Aorta (tissue), 5 donors: Measurements from ENCODE around the gene CEP72. TPM values are rescaled to one million over a fixed set of nuclear protein-coding genes. Genes with fewer than 3 reads are reported as not detected.
A peak's percentile ranks its signal among the peaks of the same experiment; 100 is the strongest.

Source experiments
- ATAC-seq: fragments of 200-7000 bp; cut with Tn5 transposase; one replicate; pipeline ENCODE4 v1.9.1; 2022; ENCODE audit warnings: moderate library complexity; ENCODE audit not compliant: low FRiP score
- DNase-seq, 2 donors: peaks; one replicate each; pipeline ENCODE4 v3.0.0-alpha.2; 2020
- H3K27ac ChIP-seq, 2 donors: one replicate each; pipeline ENCODE4 v1.5.1; 2013; ENCODE audit warnings: low read length in 2 of 2, mild to moderate bottlenecking in 2 of 2, moderate library complexity in 2 of 2, control low read depth in 1 of 2, inconsistent platforms in 1 of 2, low read depth in 1 of 2
- H3K27me3 ChIP-seq, 2 donors: one replicate each; pipeline ENCODE4 v1.6.1; 2013; ENCODE audit warnings: control low read depth in 1 of 2, low read length in 1 of 2, mild to moderate bottlenecking in 1 of 2, moderate library complexity in 1 of 2; ENCODE audit not compliant: insufficient read depth in 2 of 2, control insufficient read depth in 1 of 2
- H3K36me3 ChIP-seq, 2 donors: one replicate each; pipeline ENCODE4 v1.6.1; 2013; ENCODE audit warnings: control low read depth in 1 of 2, low read length in 1 of 2, mild to moderate bottlenecking in 1 of 2; ENCODE audit not compliant: insufficient read depth in 2 of 2, control insufficient read depth in 1 of 2
- H3K4me1 ChIP-seq, 2 donors: one replicate each; pipeline ENCODE4 v1.6.1; 2013; ENCODE audit warnings: low read length in 2 of 2, control low read depth in 1 of 2, mild to moderate bottlenecking in 1 of 2, moderate library complexity in 1 of 2; ENCODE audit not compliant: insufficient read depth in 2 of 2, control insufficient read depth in 1 of 2
- H3K4me3 ChIP-seq, 2 donors: one replicate each; pipeline ENCODE4 v1.5.1; 2013; ENCODE audit warnings: low read length in 2 of 2, control low read depth in 1 of 2, mild to moderate bottlenecking in 1 of 2
- H3K9me3 ChIP-seq: one replicate; pipeline ENCODE4 v1.6.1; 2013; ENCODE audit warnings: mild to moderate bottlenecking, low read length; ENCODE audit not compliant: control insufficient read depth
- WGBS, 2 donors: extraction: QIAGEN DNeasy Blood & Tissue Kit; methylation state at CpG; one replicate each; pipeline ENCODE4 v1.1.7; 2013; 5-methylcytosine and 5-hydroxymethylcytosine counted together
- intact Hi-C, 2 donors: fragments of 100-400 bp; cut with DNase I; formaldehyde crosslinking; loops; one replicate each; pipeline versions ENCODE4 v1.14.2 to v1.15.0; 2022
- polyA plus RNA-seq, 2 donors: library from polyadenylated mRNA; stranded (reverse); fragments of 200-250 nt; gene quantifications; one replicate each; pipeline ENCODE4 v1.2.3, GENCODE V29; 2013
- total RNA-seq, 2 donors: library from RNA; stranded (reverse); fragmentation: NEBNext Ultra II Directional; extraction: Animal tissue kit (Norgen Biotek cat#: 25700); gene quantifications; one replicate each; pipeline ENCODE4 v1.2.1, GENCODE V29; 2021
- donor health status: healthy with polysubstance abuse.
- donor health status: Bipolar disorder and iron deficiency.
- donor health status: DM: no; HTN: no; CAD: no.
- donor health status: DM: no; HTN: no; CAD: no.
- donor health status: DM: yes; HTN: yes; CAD: no.

The CEP72 gene
- total and polyA plus RNA-seq, 4 donors = 0.82 to 6.5 (median 2.2) TPM; not detected in 1

GRCh38 chr5:612498-613424 is 621 bp downstream of the CEP72 start:
- peak; percentile 21 for ATAC-seq
- intact Hi-C loops = loop anchor here in 1 of 2 donors (5.0 to 10.0 kb wide), 3 partner anchors 138 to 280 kb away; partner anchors contain the start of genes BRD9, EXOC3 and TRIP13

GRCh38 chr5:616484-617039 is 4.4 kb downstream of the CEP72 start:
- Histone ChIP-seq H3K4me3 (no peak overlapping the region), H3K4me1 (no peaks in the 10 kb centered on the region), H3K27ac (no peak overlapping the region), H3K36me3 (no peaks in the 10 kb centered on the region), H3K9me3 (no peaks in the 10 kb centered on the region), H3K27me3 (no peaks in the 10 kb centered on the region)
- ATAC-seq (no peak), DNase-seq (peak in 1 of 2 donors; percentile 43)
- WGBS, 2 donors = 81 to 82% methylated on average over 13 of the region's 13 CpGs
- intact Hi-C loops = loop anchor here in 1 of 2 donors (10.0 kb wide), 2 partner anchors 142 to 172 kb away; partner anchors contain the start of gene EXOC3

More at GRCh38 chr5:612498-613424, 621 bp downstream of the CEP72 start:
- no peaks in the 10 kb centered on the region for H3K27me3 ChIP-seq
- peak in 1 of 2 donors; percentile 10 for DNase-seq
- H3K27ac ChIP-seq = no peak overlapping the region
- no peaks in the 10 kb centered on the region for H3K4me1 ChIP-seq
- H3K9me3 ChIP-seq = no peaks in the 10 kb centered on the region
- no peaks in the 10 kb centered on the region for H3K36me3 ChIP-seq
- H3K4me3 ChIP-seq = peak overlapping the region; percentile 71 to 93
- 11 to 16% methylated on average over 33 to 49 of the region's 49 CpGs for WGBS, 2 donors

GRCh38 chr5:617896-618295 is 5.8 kb downstream of the CEP72 start:
- no peaks in the 10 kb centered on the region for H3K27me3 ChIP-seq
- no peak overlapping the region for H3K27ac ChIP-seq
- 96% methylated on average over 12 of the region's 12 CpGs for WGBS, 2 donors
- ATAC-seq = no peak
- H3K9me3 ChIP-seq = no peaks in the 10 kb centered on the region
- H3K4me3 ChIP-seq = no peak overlapping the region
- no peaks in the 10 kb centered on the region for H3K36me3 ChIP-seq
- H3K4me1 ChIP-seq = no peaks in the 10 kb centered on the region
- DNase-seq = peak in 1 of 2 donors; percentile 2
- intact Hi-C loops = loop anchor here in 1 of 2 donors (10.0 kb wide), 2 partner anchors 143 to 173 kb away; partner anchors contain the start of gene EXOC3

GRCh38 chr5:618450-618849 is 6.3 kb downstream of the CEP72 start:
- no peaks in the 10 kb centered on the region for H3K9me3 ChIP-seq
- intact Hi-C loops = loop anchor here in 1 of 2 donors (10.0 kb wide), 2 partner anchors 144 to 174 kb away; partner anchors contain the start of gene EXOC3
- H3K4me1 ChIP-seq = no peaks in the 10 kb centered on the region
- H3K36me3 ChIP-seq = no peaks in the 10 kb centered on the region
- DNase-seq (peak in 1 of 2 donors; percentile 60), ATAC-seq (no peak)
- no peak overlapping the region for H3K4me3 ChIP-seq
- H3K27me3 ChIP-seq = no peaks in the 10 kb centered on the region
- no peak overlapping the region for H3K27ac ChIP-seq
- 92 to 96% methylated on average over 5 of the region's 5 CpGs for WGBS, 2 donors

GRCh38 chr5:619444-619843 is 7.3 kb downstream of the CEP72 start:
- no peak overlapping the region for H3K27ac ChIP-seq
- ATAC-seq (no peak), DNase-seq (peak in 1 of 2 donors; percentile 36)
- no peak overlapping the region for H3K4me3 ChIP-seq
- H3K9me3 ChIP-seq = no peaks in the 10 kb centered on the region
- no peaks in the 10 kb centered on the region for H3K4me1 ChIP-seq
- no peaks in the 10 kb centered on the region for H3K36me3 ChIP-seq
- intact Hi-C loops = loop anchor here in 1 of 2 donors (10.0 kb wide), 2 partner anchors 145 to 175 kb away; partner anchors contain the start of gene EXOC3
- 95 to 97% methylated on average over 16 of the region's 16 CpGs for WGBS, 2 donors
- no peaks in the 10 kb centered on the region for H3K27me3 ChIP-seq

- Histone ChIP-seq H3K36me3 (no peaks in the 10 kb centered on the region), H3K27ac (no peak overlapping the region), H3K9me3 (no peaks in the 10 kb centered on the region), H3K27me3 (no peaks in the 10 kb centered on the region), H3K4me3 (no peak overlapping the region), H3K4me1 (no peaks in the 10 kb centered on the region)
- DNase-seq (peak in 1 of 2 donors; percentile 30), ATAC-seq (no peak)
- 95% methylated on average over 20 of the region's 20 CpGs for WGBS, 2 donors
- intact Hi-C loops = no loop called here
Observed at GRCh38 chr5:620152-620551, 8.0 kb downstream of the CEP72 start.

- no peaks in the 10 kb centered on the region for H3K36me3 ChIP-seq
- H3K27me3 ChIP-seq = no peaks in the 10 kb centered on the region
- DNase-seq (peak in 1 of 2 donors; percentile 59), ATAC-seq (no peak)
- 93 to 96% methylated on average over 8 of the region's 8 CpGs for WGBS, 2 donors
- H3K4me3 ChIP-seq = no peak overlapping the region
- no peak overlapping the region for H3K27ac ChIP-seq
- no peaks in the 10 kb centered on the region for H3K4me1 ChIP-seq
- intact Hi-C loops = no loop called here
- no peaks in the 10 kb centered on the region for H3K9me3 ChIP-seq
Observed at GRCh38 chr5:620586-621180, 8.5 kb downstream of the CEP72 start.

- Histone ChIP-seq H3K4me3 (no peak overlapping the region), H3K36me3 (no peaks in the 10 kb centered on the region), H3K4me1 (no peaks in the 10 kb centered on the region), H3K9me3 (no peaks in the 10 kb centered on the region), H3K27me3 (no peaks in the 10 kb centered on the region), H3K27ac (no peak overlapping the region)
- ATAC-seq (no peak), DNase-seq (peak in 1 of 2 donors; percentile 66)
- intact Hi-C loops = no loop called here
- 96 to 97% methylated on average over 16 of the region's 16 CpGs for WGBS, 2 donors
Observed at GRCh38 chr5:621341-621761, 9.2 kb downstream of the CEP72 start.
